ENCODE results near the gene OR4D9.

DNA sequence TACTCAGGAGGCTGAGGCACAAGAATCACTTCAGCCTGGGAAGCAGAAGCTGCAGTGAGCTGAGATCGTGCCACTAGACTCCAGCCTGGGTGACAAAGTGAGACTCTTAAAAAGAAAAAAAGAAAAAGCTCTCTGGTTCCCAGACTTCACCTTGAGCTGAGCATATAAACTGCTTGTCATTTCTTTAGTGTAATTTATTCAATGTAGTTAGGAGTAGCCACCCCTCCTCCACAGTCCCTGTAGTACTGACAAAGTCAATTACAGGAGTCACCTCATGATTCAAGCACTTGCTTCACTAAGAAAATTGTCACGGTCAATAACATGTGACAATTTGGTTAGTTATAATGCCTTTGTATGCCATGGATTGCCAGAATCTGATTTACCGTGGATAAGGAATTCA is 31.0 kb upstream of the OR4D9 start:
- TF ChIP-seq, protein P1, sequence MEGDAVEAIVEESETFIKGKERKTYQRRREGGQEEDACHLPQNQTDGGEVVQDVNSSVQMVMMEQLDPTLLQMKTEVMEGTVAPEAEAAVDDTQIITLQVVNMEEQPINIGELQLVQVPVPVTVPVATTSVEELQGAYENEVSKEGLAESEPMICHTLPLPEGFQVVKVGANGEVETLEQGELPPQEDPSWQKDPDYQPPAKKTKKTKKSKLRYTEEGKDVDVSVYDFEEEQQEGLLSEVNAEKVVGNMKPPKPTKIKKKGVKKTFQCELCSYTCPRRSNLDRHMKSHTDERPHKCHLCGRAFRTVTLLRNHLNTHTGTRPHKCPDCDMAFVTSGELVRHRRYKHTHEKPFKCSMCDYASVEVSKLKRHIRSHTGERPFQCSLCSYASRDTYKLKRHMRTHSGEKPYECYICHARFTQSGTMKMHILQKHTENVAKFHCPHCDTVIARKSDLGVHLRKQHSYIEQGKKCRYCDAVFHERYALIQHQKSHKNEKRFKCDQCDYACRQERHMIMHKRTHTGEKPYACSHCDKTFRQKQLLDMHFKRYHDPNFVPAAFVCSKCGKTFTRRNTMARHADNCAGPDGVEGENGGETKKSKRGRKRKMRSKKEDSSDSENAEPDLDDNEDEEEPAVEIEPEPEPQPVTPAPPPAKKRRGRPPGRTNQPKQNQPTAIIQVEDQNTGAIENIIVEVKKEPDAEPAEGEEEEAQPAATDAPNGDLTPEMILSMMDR (IDR thresholded peaks at IDR 0.05) = no peak
- TF ChIP-seq ELF4 (CRISPR knock-in tag; IDR thresholded peaks at IDR 0.05; ENCODE audit: low read depth) = no peak
- TF ChIP-seq NR3C1 (CRISPR knock-in tag; conservative IDR thresholded peaks at IDR 0.05; ENCODE audit: low read depth) = no peak
- TF ChIP-seq RELA (CRISPR knock-in tag; IDR thresholded peaks at IDR 0.05; ENCODE audit: borderline replicate concordance) = no peak
- no peak for TF ChIP-seq CREM (CRISPR knock-in tag; IDR thresholded peaks at IDR 0.05)
- TF ChIP-seq, protein P2, sequence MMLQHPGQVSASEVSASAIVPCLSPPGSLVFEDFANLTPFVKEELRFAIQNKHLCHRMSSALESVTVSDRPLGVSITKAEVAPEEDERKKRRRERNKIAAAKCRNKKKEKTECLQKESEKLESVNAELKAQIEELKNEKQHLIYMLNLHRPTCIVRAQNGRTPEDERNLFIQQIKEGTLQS (CRISPR knock-in tag; conservative IDR thresholded peaks at IDR 0.05) = no peak
- no peak for TF ChIP-seq ZNF138 (CRISPR knock-in tag; conservative IDR thresholded peaks at IDR 0.05)
- TF ChIP-seq ZNF263 (CRISPR knock-in tag; IDR thresholded peaks at IDR 0.05; ENCODE audit: low read depth) = no peak
- no peak for TF ChIP-seq ESRRA (CRISPR knock-in tag; IDR thresholded peaks at IDR 0.05; ENCODE audit: borderline replicate concordance)
- TF ChIP-seq TCF7 (CRISPR knock-in tag; IDR thresholded peaks at IDR 0.05; ENCODE audit: low read depth) = no peak
- no peak for TF ChIP-seq IRF2 (CRISPR knock-in tag; IDR thresholded peaks at IDR 0.05; ENCODE audit: borderline replicate concordance, low read depth)
- TF ChIP-seq, protein P3, sequence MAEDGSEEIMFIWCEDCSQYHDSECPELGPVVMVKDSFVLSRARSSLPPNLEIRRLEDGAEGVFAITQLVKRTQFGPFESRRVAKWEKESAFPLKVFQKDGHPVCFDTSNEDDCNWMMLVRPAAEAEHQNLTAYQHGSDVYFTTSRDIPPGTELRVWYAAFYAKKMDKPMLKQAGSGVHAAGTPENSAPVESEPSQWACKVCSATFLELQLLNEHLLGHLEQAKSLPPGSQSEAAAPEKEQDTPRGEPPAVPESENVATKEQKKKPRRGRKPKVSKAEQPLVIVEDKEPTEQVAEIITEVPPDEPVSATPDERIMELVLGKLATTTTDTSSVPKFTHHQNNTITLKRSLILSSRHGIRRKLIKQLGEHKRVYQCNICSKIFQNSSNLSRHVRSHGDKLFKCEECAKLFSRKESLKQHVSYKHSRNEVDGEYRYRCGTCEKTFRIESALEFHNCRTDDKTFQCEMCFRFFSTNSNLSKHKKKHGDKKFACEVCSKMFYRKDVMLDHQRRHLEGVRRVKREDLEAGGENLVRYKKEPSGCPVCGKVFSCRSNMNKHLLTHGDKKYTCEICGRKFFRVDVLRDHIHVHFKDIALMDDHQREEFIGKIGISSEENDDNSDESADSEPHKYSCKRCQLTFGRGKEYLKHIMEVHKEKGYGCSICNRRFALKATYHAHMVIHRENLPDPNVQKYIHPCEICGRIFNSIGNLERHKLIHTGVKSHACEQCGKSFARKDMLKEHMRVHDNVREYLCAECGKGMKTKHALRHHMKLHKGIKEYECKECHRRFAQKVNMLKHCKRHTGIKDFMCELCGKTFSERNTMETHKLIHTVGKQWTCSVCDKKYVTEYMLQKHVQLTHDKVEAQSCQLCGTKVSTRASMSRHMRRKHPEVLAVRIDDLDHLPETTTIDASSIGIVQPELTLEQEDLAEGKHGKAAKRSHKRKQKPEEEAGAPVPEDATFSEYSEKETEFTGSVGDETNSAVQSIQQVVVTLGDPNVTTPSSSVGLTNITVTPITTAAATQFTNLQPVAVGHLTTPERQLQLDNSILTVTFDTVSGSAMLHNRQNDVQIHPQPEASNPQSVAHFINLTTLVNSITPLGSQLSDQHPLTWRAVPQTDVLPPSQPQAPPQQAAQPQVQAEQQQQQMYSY (CRISPR knock-in tag; IDR thresholded peaks at IDR 0.05) = no peak
- TF ChIP-seq, protein P4, sequence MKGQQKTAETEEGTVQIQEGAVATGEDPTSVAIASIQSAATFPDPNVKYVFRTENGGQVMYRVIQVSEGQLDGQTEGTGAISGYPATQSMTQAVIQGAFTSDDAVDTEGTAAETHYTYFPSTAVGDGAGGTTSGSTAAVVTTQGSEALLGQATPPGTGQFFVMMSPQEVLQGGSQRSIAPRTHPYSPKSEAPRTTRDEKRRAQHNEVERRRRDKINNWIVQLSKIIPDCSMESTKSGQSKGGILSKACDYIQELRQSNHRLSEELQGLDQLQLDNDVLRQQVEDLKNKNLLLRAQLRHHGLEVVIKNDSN (CRISPR knock-in tag; IDR thresholded peaks at IDR 0.05) = no peak
- TF ChIP-seq, protein P5, sequence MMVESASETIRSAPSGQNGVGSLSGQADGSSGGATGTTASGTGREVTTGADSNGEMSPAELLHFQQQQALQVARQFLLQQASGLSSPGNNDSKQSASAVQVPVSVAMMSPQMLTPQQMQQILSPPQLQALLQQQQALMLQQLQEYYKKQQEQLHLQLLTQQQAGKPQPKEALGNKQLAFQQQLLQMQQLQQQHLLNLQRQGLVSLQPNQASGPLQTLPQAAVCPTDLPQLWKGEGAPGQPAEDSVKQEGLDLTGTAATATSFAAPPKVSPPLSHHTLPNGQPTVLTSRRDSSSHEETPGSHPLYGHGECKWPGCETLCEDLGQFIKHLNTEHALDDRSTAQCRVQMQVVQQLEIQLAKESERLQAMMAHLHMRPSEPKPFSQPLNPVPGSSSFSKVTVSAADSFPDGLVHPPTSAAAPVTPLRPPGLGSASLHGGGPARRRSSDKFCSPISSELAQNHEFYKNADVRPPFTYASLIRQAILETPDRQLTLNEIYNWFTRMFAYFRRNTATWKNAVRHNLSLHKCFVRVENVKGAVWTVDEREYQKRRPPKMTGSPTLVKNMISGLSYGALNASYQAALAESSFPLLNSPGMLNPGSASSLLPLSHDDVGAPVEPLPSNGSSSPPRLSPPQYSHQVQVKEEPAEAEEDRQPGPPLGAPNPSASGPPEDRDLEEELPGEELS (CRISPR knock-in tag; IDR thresholded peaks at IDR 0.05) = no peak
